SU-DHL-6 (cell line): ENCODE measurements around the gene HOXA9.

Experiments used
- H2AFZ ChIP-seq: fragments of 200-600 bp; sonication (generic); 2 replicates; pipeline ENCODE4 v1.6.1; 2014; ENCODE audit warnings: low read depth, mild to moderate bottlenecking, moderate library complexity, mixed read lengths, antibody characterized with exemption, low read length; ENCODE audit not compliant: severe bottlenecking
- H3F3A ChIP-seq: fragments of 200-600 bp; shearing (Covaris generic); 2 replicates; pipeline ENCODE4 v1.6.0; 2016; ENCODE audit warnings: antibody characterized with exemption, mild to moderate bottlenecking; ENCODE audit not compliant: insufficient read depth
- H3K27ac ChIP-seq: fragments of 200-600 bp; sonication (generic); 2 replicates; pipeline ENCODE4 v1.5.1; 2016; ENCODE audit warnings: low read depth, mild to moderate bottlenecking, low read length, moderate library complexity, mixed read lengths
- H3K27me3 ChIP-seq: fragments of 200-600 bp; sonication (generic), shearing (Covaris generic); 2 replicates; pipeline ENCODE4 v1.6.0; 2014; ENCODE audit warnings: mild to moderate bottlenecking, low read length
- H3K36me3 ChIP-seq: fragments of 200-600 bp; sonication (generic); 2 replicates; pipeline ENCODE4 v1.6.1; 2014; ENCODE audit warnings: mild to moderate bottlenecking, low read length, mixed read lengths
- H3K4me2 ChIP-seq: fragments of 300-600, 200-600 bp; shearing (Covaris generic), sonication (generic); 2 replicates; pipeline ENCODE4 v1.6.0; 2014; ENCODE audit warnings: low read length, low read depth, mild to moderate bottlenecking; ENCODE audit not compliant: poor library complexity, severe bottlenecking
- H3K4me3 ChIP-seq: fragments of 200-600 bp; sonication (generic); 2 replicates; pipeline ENCODE4 v1.5.1; 2014; ENCODE audit warnings: antibody characterized with exemption, low read length, mild to moderate bottlenecking, mixed read lengths; ENCODE audit not compliant: insufficient read depth, poor library complexity, severe bottlenecking
- H3K79me2 ChIP-seq: fragments of 200-600 bp; sonication (generic); 2 replicates; pipeline ENCODE4 v1.6.1; 2014; ENCODE audit warnings: mild to moderate bottlenecking, low read length, moderate library complexity; ENCODE audit not compliant: insufficient read depth
- H3K9ac ChIP-seq: fragments of 200-600 bp; sonication (generic); 2 replicates; pipeline ENCODE4 v1.7.0; 2014; ENCODE audit warnings: mild to moderate bottlenecking, low read length
- H3K9me2 ChIP-seq: fragments of 200-600 bp; sonication (generic); replicated peaks from 2 replicates; pipeline ENCODE4 v1.6.1; 2014; ENCODE audit warnings: low read length; ENCODE audit not compliant: insufficient read depth
- H3K9me3 ChIP-seq: fragments of 200-600 bp; sonication (generic); 2 replicates; pipeline ENCODE4 v1.6.1; 2014; ENCODE audit warnings: low read length, mixed read lengths; ENCODE audit not compliant: insufficient read depth
- H4K20me1 ChIP-seq: fragments of 200-600 bp; sonication (generic); 2 replicates; pipeline ENCODE4 v1.6.1; 2014; ENCODE audit warnings: low read depth, mild to moderate bottlenecking, antibody characterized with exemption, low read length, moderate library complexity, mixed read lengths
- EZH2phosphoT487 ChIP-seq: fragments of 200-600 bp; sonication (generic), shearing (Covaris generic); conservative IDR thresholded peaks from 2 replicates; pipeline ENCODE4 v1.6.1; 2018; ENCODE audit warnings: mild to moderate bottlenecking, antibody characterized with exemption, low read length, moderate library complexity, mixed read lengths
- TF ChIP-seq, protein P1 (sequence below): fragments of 200-600 bp; sonication (generic); IDR thresholded peaks from one replicate; pipeline ENCODE4 v1.5.1; 2017; ENCODE audit warnings: antibody characterized with exemption, mild to moderate bottlenecking, low read length, moderate library complexity; ENCODE audit not compliant: insufficient read depth, poor library complexity, severe bottlenecking

Gene HOXA9

DNA sequence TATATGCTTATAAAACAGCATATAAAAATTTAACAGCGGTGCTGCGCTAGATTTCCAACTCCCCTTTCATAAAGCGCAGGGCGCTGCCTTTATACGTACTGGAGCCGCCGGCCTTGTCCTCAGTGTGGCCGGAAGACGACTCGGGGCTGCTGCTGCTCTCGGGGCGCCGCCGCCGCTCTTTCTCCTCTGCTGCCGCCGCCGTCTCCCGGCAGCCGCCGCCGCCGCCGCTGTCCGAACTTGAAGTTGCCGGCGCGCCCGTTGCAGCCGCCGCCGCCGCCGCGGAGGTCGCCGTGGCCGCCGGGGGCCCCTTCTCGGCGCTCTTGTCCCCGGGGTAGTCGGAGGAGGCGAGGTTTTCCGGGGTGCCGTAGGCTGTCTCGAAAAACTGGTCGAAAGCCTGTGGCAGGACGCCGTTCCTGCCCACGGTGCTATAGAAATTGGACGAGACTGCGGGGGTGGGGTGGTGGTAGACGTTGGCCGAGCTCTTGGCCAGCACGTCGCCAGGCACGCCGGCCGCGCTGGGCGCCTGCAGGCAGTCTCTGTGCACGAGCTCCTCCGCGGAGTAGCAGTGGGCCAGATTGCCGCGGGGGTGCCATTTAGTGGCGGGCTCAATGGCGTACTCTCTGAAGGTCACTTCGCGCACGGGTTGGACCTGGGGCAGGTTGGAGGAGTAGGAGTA is 19.1 kb upstream of the HOXA9 start:
- Histone ChIP-seq H3K27ac (no peak overlapping the region), H3K79me2 (no peaks in the 10 kb centered on the region), H3K27me3 (no peaks in the 10 kb centered on the region), H3K36me3 (no peaks in the 10 kb centered on the region), H3K9ac (no peak overlapping the region), H3K9me2 (no peaks in the 10 kb centered on the region), H4K20me1 (no peaks in the 10 kb centered on the region), H3F3A (no peaks in the 10 kb centered on the region), H3K9me3 (no peaks in the 10 kb centered on the region), H3K4me2 (peak overlapping the region; percentile 28), H3K4me3 (no peak overlapping the region), H2AFZ (no peak overlapping the region)
- no peak for TF ChIP-seq EZH2phosphoT487
- TF ChIP-seq, protein P1, sequence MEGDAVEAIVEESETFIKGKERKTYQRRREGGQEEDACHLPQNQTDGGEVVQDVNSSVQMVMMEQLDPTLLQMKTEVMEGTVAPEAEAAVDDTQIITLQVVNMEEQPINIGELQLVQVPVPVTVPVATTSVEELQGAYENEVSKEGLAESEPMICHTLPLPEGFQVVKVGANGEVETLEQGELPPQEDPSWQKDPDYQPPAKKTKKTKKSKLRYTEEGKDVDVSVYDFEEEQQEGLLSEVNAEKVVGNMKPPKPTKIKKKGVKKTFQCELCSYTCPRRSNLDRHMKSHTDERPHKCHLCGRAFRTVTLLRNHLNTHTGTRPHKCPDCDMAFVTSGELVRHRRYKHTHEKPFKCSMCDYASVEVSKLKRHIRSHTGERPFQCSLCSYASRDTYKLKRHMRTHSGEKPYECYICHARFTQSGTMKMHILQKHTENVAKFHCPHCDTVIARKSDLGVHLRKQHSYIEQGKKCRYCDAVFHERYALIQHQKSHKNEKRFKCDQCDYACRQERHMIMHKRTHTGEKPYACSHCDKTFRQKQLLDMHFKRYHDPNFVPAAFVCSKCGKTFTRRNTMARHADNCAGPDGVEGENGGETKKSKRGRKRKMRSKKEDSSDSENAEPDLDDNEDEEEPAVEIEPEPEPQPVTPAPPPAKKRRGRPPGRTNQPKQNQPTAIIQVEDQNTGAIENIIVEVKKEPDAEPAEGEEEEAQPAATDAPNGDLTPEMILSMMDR, result no peak

DNA sequence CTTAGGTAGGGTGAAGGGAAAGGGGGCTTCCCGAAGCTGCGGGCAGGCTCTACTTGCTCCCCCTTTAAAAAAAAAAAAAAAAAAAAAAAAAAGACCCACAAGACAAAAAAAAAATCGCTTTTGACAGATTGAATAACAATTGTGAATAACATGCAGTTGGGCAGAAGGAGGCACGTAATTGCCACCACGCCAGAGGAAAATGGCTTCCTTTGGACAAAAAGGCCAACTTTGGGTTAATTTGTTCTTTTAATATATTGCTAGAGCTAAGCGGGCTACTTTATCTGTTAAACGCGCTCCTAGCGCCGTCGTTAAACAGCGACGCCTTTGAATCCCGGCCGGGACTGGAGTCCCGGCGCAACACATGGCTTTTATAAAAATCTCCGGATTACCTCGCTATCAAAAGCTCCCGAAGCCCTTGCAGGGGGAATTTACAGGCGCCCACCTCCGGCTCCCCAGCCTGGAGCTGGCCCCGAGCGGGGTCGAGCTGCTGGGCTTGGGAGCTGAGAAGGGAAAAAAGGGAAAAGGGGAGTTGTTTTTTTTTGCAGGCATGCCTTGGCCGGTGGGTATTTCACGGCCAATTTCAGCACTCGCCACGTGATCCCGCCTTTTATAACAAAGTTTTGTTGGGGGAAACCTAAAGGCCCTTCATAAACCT is 18.5 kb upstream of the HOXA9 start:
- Histone ChIP-seq H3K36me3 (no peaks in the 10 kb centered on the region), H2AFZ (no peak overlapping the region), H4K20me1 (no peaks in the 10 kb centered on the region), H3K9me2 (no peaks in the 10 kb centered on the region), H3F3A (no peaks in the 10 kb centered on the region), H3K4me2 (peak overlapping the region; percentile 28), H3K27me3 (no peaks in the 10 kb centered on the region), H3K79me2 (no peaks in the 10 kb centered on the region), H3K27ac (no peak overlapping the region), H3K9me3 (no peaks in the 10 kb centered on the region), H3K4me3 (no peak overlapping the region), H3K9ac (no peak overlapping the region)
- TF ChIP-seq, protein P1, result no peak
- no peak for TF ChIP-seq EZH2phosphoT487

DNA sequence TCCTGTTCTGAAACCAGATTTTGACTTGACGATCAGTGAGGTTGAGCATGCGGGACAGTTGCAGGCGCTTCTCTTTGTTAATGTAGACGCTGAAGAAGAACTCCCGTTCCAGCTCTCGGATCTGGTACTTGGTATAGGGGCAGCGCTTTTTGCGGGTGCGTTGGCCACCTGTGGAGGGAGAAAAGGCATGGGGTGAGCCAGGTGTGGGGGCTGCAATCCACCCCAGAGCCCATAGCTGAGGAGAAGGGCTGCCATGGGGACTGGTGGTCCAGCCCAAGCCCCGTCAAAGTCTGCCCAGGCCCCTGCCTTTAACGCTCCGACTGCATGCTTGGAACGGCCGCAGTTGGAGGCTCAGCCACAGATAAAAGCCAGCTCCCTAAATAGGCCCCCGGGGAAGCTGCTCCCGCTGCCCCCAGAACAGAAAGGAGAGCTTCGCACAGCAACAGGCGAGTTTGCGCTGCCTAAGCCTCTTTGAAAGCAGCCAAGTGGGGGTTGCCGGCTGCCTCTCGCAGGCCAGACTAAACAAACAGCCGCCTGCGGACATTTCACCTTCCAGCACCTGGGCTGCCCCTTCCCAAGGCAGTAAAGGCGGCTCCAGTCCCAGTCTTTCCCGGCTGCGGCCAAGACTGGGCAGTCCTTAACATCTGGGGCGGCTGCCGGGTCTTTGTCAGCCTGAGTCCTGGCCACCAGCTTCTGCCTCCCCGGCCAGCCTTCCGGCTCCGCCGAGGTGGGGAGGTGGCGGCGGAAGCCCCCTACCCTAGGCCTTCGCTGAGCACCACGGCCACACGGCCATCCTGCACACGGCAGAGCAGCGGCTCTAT is 17.7 kb upstream of the HOXA9 start:
- no peak overlapping the region for H3K4me3 ChIP-seq
- no peaks in the 10 kb centered on the region for H3K9me2 ChIP-seq
- H3K27ac ChIP-seq, result no peak overlapping the region
- no peak overlapping the region for H3K4me2 ChIP-seq
- H4K20me1 ChIP-seq, result no peaks in the 10 kb centered on the region
- H2AFZ ChIP-seq, result no peak overlapping the region
- H3K36me3 ChIP-seq, result no peaks in the 10 kb centered on the region
- no peak for TF ChIP-seq EZH2phosphoT487
- TF ChIP-seq, protein P1, result no peak
- no peak overlapping the region for H3K9ac ChIP-seq
- no peaks in the 10 kb centered on the region for H3F3A ChIP-seq
- no peaks in the 10 kb centered on the region for H3K79me2 ChIP-seq
- no peaks in the 10 kb centered on the region for H3K27me3 ChIP-seq
- no peaks in the 10 kb centered on the region for H3K9me3 ChIP-seq
